Measurements from ENCODE around the gene RFLNA.
"Not testable (repeated sequence)": the region's sequence is repeated elsewhere in the genome, so short reads cannot be mapped to it uniquely, and the experiment has no call there.

The RFLNA gene

GRCh38 chr12:124283326-124283725 is 11.6 kb upstream of the RFLNA start:
- DNase-seq = no peak

DNA sequence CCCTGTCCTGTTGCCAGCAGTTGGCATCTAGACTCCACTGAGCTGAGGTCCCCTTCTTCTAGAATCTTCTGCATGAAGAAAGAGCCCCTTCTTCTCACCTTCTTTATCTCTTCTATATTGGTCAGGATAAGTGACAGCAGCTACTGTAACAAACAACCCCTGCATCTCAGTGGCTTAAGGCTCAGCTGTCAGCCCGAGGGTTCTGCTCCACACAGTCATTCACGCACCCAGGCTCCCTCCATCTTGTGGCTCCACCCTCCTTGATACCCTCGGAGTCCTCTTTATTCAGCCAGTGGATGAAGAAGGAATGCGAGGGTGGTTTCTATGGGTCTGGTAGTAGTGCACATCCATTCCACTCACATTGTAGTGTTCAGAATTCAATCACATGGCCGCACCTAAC is 10.5 kb upstream of the RFLNA start:
- DNase-seq = no peak

DNA sequence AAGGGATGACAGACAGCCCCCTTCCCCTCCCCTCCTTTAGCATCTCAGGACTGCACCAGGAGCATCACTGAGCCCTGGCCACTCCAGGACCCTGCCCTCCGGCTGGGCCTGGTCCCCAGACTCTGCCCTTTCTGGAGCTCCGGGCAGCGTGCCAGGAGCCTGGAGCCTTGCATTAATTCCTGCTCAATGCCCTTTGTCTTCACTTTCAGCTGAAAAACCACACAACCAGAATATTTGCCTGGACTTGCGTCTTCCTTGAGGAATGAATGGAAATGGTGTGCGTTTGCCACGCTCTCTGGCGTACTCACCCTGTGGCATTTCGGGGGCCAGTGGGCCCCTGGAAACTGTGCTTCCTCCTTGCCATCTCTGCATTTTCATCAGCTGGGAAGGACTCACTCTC is 8.5 kb upstream of the RFLNA start:
- no peak for DNase-seq

DNA sequence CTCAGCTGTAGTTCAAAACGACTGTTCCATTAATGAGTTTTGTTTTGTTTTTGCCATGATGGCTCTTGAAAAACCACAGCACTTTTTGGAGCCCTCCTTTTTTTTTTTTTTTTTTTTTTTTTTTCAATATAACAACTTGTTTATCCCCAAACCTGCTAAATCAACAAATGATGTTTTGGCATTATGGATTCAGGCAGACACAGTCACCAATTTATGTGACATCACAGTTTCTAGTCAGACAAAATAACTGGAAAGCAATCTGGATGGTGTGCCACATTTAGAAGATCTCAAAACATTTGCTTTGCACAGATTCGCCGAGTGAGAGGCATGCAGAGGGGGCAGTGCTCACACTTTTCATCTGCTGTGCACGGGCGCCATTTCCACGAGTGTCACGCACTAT is 7.9 kb upstream of the RFLNA start:
- no peak for DNase-seq

GRCh38 chr12:124289634-124290600 is 5.0 kb upstream of the RFLNA start:
- no peak for DNase-seq

GRCh38 chr12:124292385-124292784 is 2.5 kb upstream of the RFLNA start:
- DNase-seq = no peak

GRCh38 chr12:124293286-124294003 is 1.4 kb upstream of the RFLNA start:
- no peak for DNase-seq

GRCh38 chr12:124295431-124296058 is 652 bp downstream of the RFLNA start:
- no peak for DNase-seq

DNA sequence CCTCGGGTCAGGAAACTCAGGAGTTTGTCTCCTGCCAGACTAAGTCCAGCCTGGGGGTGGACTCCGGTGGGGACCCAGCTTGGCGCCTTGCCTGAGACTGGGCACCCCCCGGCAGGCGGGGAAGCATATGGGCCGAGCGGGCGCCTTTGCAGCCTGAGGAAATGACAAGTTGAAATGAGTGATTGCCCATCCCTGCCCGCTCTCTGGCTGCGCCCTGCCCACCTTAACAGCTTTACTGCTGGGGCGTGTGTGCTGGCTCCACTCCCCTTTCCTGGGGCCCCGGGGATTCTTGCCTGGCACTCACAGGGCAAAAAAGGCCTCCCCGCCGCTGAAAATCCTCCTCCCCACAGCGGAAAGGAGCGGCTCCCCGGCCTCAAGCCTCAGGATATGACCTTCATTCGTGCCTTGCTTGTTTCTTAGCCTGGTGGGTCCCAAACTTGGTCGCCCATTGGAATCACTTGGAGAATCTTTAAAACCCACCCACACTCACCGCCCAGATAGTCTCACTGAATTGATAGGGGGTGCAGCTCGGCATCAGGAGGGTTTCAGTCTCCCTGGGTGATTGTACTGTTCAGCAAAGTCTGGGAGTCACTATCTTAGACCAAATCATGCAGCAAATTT is 1.5 kb downstream of the RFLNA start:
- peak; percentile 61 for DNase-seq

- peak; percentile 49 for DNase-seq
These were observed 2.0 kb downstream of the RFLNA start for GRCh38 chr12:124296916-124297351.

DNA sequence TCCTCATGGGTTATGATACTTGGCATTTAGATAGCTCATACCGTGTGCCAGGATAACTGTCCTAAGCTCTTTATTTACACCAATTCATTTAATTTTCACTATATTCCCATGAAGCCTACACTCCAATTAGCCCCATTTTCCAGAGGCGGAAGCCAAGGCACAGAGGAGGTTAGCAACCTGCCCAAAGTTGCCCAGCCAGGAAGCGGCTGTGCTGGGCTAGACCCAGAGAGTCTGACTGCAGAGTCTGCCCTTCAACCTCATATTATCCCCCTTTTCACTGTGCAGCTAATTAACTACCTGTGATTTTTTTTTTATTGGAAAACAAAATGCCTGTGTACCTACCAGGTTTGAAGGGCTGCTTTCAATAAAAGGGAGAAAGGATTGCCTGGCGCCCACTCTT is 2.5 kb downstream of the RFLNA start:
- no peak for DNase-seq

- no peak for DNase-seq
These were observed 3.0 kb downstream of the RFLNA start for GRCh38 chr12:124297856-124298255.

- no peak for DNase-seq
These were observed 4.0 kb downstream of the RFLNA start for GRCh38 chr12:124298685-124299410.

- no peak for DNase-seq
These were observed 4.9 kb downstream of the RFLNA start for GRCh38 chr12:124299628-124300388.

DNA sequence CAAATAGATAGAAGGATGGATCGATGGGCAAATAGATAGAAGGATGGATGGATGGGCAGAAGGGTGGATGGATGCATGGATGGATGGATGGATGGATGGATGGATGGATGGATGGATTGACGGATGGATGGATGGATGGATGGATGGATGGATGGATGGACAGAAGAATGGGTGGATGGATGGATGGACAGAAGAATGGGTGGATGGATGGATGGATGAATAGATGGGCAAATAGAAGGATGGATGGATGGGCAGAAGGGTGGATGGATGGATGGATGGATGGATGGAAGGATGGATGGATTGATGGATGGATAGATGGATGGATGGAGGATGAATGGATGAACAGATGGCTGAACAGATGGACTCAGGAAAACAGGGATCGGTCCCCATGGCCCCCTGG is 5.8 kb downstream of the RFLNA start:
- DNase-seq = not testable (repeated sequence)

- DNase-seq = no peak
These were observed 6.3 kb downstream of the RFLNA start for GRCh38 chr12:124301084-124301654.

GRCh38 chr12:124302241-124302806 is 7.4 kb downstream of the RFLNA start:
- no peak for DNase-seq

- DNase-seq = no peak
These were observed 8.1 kb downstream of the RFLNA start for GRCh38 chr12:124302807-124303578.

DNA sequence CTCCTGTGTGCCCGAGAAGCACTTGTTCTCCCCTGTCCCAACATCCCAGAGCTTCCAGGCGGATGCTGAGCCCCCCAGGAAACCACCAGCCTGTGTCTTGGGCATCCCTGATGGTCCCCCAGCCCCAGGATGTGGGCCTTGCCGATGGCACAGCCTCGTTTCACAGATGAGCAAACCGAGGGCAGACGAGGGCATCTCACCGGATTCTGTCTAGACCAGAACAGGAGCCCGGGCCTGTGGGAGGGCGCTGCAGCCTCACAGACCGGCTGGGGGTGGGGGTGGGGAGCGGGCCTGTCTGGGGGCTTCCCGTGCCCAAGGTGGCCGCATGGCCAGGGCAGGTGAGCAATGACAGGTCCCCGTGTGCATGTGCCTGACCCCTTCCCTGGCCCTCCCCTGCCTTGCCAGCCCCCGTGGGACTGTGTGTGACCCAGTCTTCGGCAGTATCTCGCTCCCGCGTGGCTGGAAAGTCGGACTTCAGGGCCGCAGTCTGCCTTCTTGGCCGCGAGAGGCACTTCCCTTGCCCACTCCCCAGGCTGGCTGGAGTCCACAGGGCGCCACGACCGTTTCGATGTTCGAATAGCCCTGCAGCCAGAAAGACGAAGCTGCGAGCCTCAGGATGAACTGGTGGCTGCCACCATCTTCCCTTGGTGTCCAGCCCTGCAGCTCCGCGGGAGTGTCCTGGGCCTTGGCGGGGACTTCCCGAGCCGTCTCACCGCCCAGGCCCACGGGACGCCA is 8.9 kb downstream of the RFLNA start:
- no peak for DNase-seq

Measured in right hindlimb (tissue), 1 donor.